HG03095 (cell line): ENCODE results near the gene SNX32.
A peak's percentile ranks its signal among the peaks of the same experiment; 100 is the strongest.

Experiments used
- ATAC-seq: cut with Tn5 transposase; IDR thresholded peaks from one replicate; pipeline ENCODE4 v1.9.1; 2021; ENCODE audit warnings: moderate library complexity; ENCODE audit not compliant: unreplicated experiment

Gene SNX32

DNA sequence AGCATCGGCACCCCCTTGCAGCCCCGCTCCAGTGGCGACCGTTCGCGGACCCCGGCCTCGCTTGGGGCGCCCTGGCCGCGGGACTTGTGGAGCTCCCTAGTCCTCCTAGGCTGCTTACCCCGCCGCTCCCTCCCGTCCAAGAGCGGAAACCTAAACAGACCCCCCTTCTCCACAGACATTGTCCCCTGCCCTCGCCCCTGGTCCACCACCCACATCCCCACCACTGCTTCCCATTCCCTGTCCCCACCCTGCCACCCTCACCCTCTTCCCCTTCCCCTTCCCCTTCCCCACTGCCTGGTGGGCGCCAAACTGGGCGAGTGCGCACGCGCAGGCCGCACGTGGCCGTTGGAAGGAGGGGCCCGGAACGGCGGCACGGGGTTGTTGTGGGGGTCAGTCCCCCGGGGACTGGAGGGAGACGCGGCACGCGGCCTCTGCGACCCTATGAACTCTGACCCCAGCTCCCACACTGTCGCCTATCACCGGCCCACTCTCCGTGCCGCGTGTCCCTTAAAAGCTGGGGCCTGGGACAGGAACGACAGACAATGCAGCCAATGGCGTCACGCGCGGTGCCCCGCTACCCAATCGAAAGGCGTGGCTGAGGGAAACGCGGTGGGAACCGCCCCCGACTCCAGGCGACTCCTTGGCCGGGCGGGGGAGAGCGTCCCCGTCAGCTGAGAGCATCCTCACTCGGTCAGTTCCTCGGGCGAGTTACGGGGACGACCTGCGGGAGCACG is at the start of gene SNX32:
SNX32 (plus strand) TSS at position 667 of the 734 bp plus-strand sequence. CDS start 103 bp downstream, outside the sequence.
- ATAC-seq, result peak; percentile 85

DNA sequence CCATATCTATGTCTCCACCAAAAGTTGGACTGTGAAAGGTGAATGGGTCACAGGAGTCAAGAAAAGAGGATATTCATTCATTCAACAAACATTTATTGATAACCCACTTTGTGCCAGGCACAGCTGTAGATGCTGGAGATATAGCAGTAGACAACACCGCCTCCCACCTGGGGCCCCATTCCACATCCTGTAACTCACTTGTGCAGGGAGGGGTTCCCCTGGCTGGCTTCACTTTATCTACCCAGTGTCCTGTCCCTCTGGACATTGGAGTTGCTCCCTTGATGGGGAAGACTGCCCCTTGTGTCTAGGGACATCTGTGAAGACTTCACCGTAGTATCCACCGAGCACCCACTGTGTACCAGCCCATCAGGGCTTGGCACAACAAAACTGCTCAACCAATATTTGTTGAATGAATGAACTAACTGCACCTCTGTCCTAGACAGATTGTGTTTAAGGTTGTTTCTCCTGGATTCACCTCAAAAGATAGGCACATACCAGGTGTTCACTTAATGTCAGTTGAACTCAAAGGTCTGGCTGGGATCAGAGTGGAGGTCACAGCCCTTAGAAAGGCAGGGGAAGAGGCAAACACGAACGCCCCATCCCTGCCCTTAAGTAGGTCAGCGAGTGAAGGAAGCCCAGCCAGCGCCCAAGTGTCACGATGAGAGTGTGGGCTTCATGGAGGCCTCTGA is 48.3 kb upstream of the SNX32 start:
- no peak for ATAC-seq

DNA sequence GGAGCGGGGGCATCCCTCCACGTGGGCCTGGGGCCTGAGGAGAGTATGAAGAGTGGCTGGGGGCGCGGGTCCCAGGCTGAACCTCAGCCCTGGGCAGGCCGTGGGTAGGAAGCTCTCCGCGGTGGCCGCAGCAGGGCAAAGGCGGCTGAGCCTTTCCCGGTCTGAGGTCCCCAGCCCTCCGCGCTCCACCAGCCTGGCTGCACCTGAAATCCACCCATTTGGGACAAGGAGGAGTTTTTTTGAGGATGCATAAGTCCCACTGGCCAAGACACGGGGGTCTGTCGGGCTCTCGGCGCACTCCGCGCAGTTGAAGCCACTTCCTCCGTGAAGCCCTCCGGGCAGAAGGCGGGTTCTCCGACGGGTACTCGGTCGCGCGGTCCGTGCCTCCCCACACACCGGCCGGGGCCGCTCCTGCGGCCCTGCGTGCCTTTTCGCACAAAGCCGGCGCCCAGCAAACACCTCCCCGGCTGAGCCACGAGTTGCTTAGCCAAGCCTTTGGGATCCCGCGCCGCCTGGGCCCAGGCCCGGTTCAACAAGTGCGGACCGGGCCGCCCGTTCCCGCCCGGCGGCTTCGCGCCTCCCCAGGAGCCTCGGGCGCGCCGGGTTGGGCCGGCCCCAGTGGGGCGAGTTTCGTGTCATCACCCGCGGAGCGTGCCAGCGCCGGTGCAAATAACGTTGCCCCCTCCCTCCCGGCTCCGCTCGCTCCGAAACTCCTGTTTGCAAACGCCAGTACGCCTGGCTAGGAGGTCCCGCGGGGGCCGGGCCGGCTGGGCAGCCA is 47.6 kb upstream of the SNX32 start:
- ATAC-seq, result no peak

DNA sequence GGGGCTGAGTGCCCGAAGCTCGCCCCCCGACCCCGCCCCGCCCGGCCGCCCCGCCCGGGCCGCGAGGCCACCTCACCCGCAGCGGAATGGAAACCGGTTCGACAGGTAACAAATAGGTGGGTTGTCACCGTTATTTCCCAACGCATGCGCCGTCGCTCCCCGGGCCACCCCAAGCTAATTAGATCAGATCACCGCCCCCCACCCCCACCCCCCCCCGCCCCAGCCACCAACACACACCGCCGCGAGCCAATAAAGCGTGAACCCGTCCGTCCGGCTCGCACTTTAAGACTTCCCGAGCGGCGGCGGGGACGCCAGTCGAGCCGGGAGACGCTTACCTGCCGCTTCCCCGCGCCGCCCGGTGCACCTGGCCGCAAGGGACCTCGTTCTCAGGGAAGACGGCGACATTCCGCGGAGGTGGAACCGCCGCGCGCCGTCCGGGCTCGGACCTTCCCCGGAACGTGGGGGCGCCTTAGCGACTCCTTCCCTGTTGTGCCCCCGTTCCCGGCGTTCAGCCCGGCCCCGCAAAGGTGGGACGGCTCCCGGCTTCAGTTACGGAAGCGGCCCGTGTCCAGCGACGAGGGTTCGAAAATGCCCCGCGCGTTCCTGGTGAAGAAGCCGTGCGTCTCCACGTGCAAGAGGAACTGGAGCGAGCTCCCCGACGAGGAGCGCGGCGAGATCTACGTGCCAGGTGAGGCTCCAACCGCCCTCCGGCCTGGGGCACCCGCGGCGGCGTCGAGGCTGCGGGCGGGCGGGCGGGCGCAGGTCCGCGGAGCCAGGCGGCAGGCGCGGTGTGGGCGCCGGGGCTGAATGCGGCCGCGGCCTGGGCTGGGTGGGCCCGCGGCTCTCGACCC is 46.8 kb upstream of the SNX32 start, which contains the start of gene OVOL1:
OVOL1 (plus strand) TSS at position 278 of the 851 bp plus-strand sequence; CDS start at position 589, 311 bp downstream.
- ATAC-seq, result no peak

DNA sequence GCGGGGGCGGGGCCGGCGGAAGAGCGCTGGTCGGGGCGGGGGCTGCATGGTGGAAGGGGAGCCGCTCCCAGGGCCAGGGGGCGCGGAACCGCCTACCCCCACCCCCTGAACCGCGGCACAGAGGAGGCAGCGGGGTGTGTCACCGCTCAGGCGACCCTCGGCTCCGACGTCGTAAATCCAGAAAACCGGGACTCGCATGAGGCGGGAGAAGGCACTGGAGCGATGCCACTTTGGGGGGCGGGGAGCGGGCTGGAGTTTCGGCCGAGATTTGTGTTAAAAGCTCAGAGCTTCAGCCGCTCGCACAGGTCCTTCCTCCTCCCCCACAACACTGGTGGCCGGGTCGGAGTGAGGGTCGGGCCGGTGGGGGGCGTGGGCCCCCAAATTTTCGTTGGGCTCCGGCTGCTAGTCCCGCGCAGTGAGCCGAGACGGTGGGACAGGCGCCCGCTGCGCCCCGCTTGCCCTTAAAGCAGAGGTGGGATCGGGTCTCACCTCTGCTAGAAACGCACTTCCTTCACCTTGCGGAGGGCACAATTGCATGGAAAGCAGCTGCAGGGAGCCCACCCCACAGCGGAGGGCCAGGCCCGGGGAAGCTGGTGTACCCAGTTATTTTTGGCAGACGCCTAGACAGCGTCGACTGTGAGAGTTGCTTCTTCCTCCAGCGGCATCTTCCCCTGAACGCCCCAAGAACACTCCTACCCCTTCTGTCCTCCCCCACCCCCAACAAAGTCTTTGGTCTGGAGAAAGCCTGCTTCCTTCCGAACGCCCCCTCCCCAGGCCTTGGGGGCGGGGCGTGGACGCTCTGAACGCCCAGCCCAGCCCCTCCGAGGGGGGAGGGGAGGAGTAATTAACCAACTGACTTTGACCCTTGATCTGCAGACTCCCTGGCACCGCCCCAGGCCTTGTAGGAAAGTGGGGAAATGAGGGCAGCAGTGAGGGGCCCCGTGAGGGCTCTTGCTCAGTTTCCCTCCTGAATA is 45.8 kb upstream of the SNX32 start:
- ATAC-seq, result no peak

DNA sequence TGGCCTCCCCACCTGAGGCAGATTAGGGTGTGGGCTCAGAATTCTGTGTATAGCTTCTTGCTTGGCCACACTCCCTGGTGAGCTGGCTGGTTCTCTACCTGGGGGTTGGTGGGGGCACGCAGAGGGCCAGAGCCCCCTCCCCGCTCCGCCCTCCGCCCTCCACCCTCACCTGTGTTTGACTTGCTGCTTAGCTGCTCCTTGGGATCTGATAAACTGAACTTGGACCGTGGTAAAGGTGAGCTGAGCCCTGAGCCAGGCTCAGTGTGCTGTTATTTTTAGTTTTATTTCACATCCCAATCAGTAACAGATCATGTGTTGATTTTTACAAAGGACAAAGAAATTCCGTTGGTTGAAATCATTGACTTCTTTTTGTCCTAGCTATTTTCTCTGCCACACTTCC is 44.9 kb upstream of the SNX32 start:
- ATAC-seq, result no peak

DNA sequence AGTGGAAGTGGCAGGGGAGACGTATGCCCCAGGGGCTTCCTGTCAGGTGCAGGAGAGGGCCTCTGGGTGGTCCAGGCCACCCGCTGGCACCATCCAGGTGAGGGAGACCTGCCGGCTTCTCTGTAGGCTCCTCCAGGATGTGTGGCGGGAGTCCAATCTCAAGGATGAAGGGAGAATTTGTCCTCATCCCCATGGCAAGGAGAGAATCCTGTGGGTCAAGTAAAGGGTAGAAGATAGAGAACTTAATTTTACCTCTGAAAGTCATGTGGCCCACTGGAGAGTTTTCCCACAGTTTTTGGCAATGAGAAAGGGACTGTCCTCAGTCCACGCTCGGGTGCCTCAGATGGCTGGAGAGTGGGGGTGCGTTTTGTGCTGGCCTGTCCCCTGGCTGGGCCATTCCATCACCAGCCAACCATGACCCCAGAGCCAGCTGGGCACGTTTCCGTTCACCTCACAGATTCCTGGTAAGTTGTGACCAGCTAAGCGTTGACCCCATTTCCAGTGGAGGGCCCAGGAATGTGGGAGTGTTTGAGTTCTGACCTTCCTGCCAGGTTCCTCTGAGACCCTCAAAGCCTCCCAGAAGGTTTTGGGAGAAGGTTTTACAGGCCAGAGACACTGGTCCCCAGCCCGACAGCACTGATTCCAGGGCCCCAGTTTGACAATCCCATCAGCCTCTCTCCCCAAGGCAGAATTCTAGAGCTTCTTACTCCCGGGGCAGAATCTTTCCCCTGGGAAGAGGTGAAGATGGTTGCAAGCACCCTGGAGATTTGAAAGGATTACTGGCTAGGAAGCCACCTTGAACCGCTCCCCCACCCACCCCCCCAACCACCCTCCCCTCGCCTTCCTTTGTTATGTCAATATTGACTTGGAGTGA is 44.3 kb upstream of the SNX32 start:
- ATAC-seq, result no peak

DNA sequence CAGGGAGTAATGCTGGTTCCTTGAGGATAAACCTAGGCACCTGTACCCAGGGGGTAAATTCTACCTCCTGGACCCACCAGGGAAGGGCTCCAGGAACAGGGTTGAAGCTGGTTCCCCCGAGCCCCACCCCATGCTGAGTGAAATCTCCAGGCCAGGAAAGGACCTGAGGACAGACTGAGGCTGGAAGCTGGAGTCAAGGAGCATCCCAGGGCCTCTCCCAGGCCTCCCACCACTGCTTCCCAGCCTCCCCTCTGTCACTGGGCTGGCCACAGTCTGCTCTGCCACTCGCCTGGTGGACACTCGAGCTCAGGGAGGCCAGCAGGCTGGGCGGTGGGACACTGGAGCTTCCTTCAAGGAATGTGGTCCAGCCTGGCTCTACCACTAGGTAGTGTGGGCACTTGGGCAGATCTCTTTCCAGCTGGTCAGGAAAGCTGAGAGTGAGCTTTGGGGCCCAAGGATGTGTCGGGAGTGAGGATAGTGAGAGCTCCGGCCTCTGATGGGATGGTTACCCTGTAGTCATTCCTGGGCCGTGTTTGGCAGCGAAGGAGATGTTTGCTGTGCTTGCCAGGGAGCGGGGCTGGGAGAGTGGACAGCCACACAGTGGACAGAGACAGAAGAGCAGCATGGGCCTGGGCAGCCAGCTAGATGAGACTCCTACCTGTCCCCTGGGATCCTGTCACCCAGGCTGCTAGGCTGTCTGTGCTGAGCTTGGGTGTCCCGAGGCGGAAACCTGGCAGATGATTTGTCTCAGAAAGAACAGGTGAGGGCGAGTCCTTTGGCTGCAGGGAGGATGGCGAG is 43.5 kb upstream of the SNX32 start:
- no peak for ATAC-seq

DNA sequence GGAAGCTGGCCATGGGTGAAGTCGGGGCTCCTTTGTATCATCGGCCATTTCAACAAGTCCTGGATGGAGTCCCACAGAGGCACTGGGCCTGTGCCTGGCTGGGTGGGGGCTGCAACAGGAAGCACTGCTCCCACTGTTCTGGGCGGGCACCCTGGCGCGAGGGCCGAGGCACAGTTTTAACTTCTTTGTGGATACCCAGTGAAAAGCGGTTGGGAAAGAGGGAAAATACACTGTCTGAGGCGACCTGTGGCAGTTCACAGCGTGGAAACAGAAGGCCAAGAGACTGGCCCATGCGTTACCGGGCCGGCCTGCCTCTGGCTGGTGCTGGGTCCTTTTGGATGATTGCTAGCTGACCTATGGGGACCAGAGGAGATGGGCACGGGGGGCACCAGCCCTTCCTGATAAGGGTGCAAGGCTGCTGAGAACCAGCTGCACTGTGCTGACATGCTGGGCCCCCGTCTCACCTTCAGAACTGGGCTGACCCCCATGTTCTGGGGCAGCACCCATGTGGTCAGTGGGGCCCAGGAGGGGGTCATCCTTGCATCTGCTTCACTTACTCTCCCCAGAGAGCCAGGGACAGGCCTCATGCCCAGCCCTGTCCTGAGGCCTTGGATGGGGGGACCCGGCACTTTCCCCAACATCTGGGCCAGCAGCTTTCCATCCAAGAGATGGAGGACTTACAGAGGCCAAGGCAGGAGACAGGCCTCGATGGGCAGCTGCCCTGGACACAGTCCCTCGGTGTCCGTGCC is 42.7 kb upstream of the SNX32 start:
- ATAC-seq, result no peak

DNA sequence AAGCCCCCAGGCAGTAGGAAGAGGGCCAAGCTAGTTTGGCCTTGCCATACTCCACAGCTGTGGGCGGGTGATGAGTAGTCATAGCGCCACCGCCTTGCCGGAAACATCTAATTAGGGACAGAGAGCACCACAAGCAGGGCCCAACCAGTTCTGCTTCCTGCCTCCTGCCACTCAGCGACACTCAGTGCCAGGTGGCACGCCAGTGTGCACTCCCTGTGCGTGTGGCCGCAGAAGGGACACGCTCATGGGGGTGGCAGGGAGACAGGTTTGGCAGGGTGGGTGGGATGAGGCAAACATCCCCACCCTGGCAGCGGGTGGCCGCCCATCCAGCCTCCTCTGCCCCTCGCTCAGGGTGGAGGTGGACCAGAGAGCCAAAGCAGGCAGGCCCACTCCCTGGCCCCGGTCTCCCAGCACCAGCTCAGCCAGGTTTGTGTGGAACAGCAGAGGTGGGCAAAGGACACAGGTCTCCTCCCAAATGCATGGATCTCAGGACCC is 42.0 kb upstream of the SNX32 start:
- peak; percentile 77 for ATAC-seq

DNA sequence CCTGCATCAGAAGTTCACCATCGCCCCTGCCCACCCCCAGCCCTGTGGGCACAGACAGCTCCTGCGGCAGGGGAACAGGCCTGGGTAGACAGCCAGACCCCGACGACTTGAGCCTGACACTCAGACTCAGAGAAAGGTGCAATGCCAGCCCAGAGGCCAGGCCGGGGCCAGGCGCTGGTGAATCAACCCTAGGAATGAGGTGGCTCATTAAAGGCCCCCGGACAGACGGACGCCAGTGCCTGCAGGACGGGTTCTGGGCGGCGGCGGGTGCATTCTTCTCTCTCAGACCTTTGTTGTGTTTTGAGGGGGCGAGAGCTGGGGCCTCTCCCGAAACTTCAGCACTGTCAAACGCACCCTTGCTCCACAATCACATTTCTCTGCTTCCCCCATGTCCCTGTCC is 41.3 kb upstream of the SNX32 start:
- no peak for ATAC-seq

DNA sequence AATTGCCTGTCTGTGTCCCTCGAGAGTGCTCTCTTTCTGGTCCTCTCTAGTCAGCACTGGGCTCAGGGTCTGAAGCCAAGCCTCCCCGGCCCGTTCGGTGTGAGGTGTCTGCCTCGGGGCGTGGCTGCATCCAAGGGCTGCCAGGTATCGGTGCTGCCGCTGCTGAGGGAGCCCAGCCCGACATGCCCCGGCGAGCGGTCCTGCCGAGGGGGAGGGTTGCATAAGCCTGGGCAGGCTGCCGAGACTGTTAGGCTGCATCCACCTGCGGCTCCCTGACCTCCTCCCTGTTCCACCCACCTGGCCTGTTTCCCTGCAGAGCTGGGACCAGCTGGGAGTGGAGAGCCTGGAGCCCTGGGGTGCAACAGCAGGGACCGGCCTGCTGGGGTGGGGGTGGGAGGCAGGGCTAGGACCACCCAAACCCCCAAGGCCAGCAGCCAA is 40.6 kb upstream of the SNX32 start:
- ATAC-seq, result no peak

DNA sequence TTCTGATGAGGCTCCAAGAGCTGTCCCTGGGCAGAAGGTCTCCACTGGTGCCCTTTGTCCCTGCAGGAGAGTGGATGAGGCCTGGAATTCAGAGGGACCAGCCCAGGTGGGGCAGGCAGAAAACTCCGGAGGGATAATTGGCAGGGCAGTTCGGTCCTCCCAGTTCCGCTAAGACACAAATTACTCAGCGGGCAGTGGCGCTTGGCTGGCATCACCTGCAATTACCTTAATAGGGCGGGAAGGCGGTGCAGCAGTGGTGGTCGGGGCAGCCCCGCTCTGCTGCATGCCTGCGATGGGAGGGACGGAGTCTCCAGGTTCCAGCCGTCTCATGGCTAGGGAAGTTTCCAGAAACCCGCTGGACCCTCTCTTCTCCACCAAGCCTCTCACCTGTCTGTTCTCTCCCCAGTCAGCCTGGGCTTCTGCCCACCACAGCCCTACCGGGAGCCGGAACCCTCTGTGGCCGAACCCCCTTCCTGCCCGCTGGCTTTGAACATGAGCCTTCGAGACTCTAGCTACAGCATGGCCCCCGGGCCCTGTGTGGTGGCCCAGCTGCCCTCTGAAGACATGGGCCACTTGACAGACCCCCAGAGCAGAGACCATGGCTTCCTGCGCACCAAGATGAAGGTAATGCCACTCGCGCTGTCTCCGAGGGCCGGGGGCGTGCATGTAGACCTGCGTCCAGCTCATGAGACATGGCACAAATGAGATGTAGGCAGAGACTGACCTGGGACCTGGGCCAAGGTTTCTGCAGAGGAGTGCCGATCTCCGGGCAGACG is 40.0 kb upstream of the SNX32 start:
- no peak for ATAC-seq

DNA sequence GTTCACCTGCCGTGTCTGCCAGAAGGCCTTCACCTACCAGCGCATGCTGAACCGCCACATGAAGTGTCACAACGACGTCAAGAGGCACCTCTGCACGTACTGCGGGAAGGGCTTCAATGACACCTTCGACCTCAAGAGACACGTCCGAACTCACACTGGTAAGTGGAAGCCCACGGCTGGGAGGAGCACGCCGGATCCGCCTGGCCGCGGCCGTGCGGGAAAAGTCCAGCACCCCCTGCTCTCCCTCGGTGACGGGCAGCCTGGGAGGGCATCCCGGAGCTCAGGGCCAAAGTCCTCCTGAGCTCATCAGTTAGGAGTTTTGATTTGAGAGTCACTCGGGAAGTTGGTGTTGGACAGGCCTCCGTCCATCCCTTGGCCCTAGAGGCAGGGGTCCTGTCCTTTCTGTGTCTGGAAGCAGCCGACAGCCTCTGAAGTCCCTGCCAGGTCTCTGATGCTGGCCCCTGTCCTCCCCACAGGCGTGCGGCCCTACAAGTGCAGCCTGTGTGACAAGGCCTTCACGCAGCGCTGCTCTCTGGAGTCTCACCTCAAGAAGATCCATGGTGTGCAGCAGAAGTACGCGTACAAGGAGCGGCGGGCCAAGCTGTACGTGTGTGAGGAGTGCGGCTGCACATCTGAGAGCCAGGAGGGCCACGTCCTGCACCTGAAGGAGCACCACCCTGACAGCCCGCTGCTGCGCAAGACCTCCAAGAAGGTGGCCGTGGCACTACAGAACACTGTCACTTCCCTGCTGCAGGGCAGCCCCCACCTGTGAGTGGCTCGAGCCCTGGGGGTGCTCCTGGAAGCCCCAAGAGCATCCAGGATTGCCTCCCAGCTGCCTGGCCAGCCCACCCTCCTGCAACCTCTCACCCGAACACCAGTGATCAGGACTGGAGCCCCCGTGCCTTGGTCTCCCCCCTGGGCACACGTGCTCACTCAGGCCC is 38.9 kb upstream of the SNX32 start:
- ATAC-seq, result no peak
